PC-3 (cell line): Measurements from ENCODE around the gene SLC13A3. TPM values are rescaled to one million over a fixed set of nuclear protein-coding genes. Genes with fewer than 3 reads are reported as not detected.

Source experiments
- ATAC-seq: fragments of 200-7000 bp; cut with Tn5 transposase; 2 replicates; pipeline ENCODE4 v1.9.1; 2020; ENCODE audit warnings: mild to moderate bottlenecking, moderate library complexity
- BruUV-seq: library from RNA; stranded (reverse); fragments of 400-500 nt; replicated peaks from 2 replicates; lab custom pipeline; 2021; lab: Mats Ljungman, UMichigan
- CTCF ChIA-PET: fragments of 300-600 bp; sonication (Branson Sonifier 250); formaldehyde crosslinking; loops from one replicate; lab custom pipeline; 2022; ENCODE audit warnings: antibody characterized with exemption; lab: Charles Lee
- POLR2A ChIA-PET: fragments of 300-600 bp; sonication (Branson Sonifier 250); formaldehyde crosslinking; loops from one replicate; lab custom pipeline; 2022; ENCODE audit warnings: antibody characterized with exemption; ENCODE audit not compliant: unreplicated experiment; lab: Charles Lee
- DNase-seq: peaks from one replicate; pipeline ENCODE4 v3.0.0-alpha.2; 2015
- H2AFZ ChIP-seq: fragments of 300-600 bp; sonication (generic); 2 replicates; pipeline ENCODE4 v1.6.0; 2016; ENCODE audit warnings: antibody characterized with exemption, low read length
- H3F3A ChIP-seq: fragments of 300-600 bp; sonication (generic); one replicate; pipeline ENCODE4 v1.6.0; 2017; ENCODE audit warnings: antibody characterized with exemption, low read length, control low read depth, mild to moderate bottlenecking; ENCODE audit not compliant: unreplicated experiment
- H3K27ac ChIP-seq: fragments of 300-600 bp; sonication (generic); 2 replicates; pipeline ENCODE4 v1.5.1; 2016; ENCODE audit warnings: mild to moderate bottlenecking, low read length
- H3K27me3 ChIP-seq: fragments of 300-600 bp; sonication (generic); 2 replicates; pipeline ENCODE4 v1.6.1; 2016; ENCODE audit warnings: low read length, mixed read lengths
- H3K36me3 ChIP-seq: fragments of 300-600 bp; sonication (generic); 2 replicates; pipeline ENCODE4 v1.6.1; 2016; ENCODE audit warnings: low read depth, mixed run types, low read length, mixed read lengths
- H3K4me1 ChIP-seq: fragments of 300-600 bp; sonication (generic); 2 replicates; pipeline ENCODE4 v1.5.1; 2016; ENCODE audit warnings: low read length; ENCODE audit not compliant: insufficient read depth
- H3K4me2 ChIP-seq: fragments of 300-600 bp; sonication (generic); 2 replicates; pipeline ENCODE4 v1.6.0; 2016; ENCODE audit warnings: low read length
- H3K4me3 ChIP-seq: fragments of 300-600 bp; sonication (generic); 2 replicates; pipeline ENCODE4 v1.5.1; 2016; ENCODE audit warnings: mild to moderate bottlenecking, low read length, mixed read lengths
- H3K79me2 ChIP-seq: fragments of 300-600 bp; sonication (generic); 2 replicates; pipeline ENCODE4 v1.6.1; 2017; ENCODE audit warnings: low read length, mixed read lengths
- H3K9ac ChIP-seq: fragments of 300-600 bp; sonication (generic); 2 replicates; pipeline ENCODE4 v1.6.0; 2016; ENCODE audit warnings: mild to moderate bottlenecking, low read length
- H3K9me2 ChIP-seq: fragments of 300-600 bp; sonication (generic); replicated peaks from 2 replicates; pipeline ENCODE4 v1.6.1; 2016; ENCODE audit warnings: mixed run types, low read length, mixed read lengths
- H3K9me3 ChIP-seq: fragments of 300-600 bp; sonication (generic); 2 replicates; pipeline ENCODE4 v1.6.1; 2016; ENCODE audit warnings: low read length, mixed read lengths
- H4K20me1 ChIP-seq: fragments of 300-600 bp; sonication (generic); 2 replicates; pipeline ENCODE4 v1.6.1; 2016; ENCODE audit warnings: low read length, mixed read lengths
- CTCF ChIP-seq: fragments of 300-600 bp; sonication (generic); conservative IDR thresholded peaks from 2 replicates; pipeline ENCODE4 v1.5.1; 2017; ENCODE audit warnings: antibody characterized with exemption, low read depth, mild to moderate bottlenecking, low read length
- EZH2 ChIP-seq: fragments of 300-600 bp; sonication (generic); IDR thresholded peaks from one replicate; pipeline ENCODE4 v1.6.1; 2017; ENCODE audit warnings: antibody characterized with exemption, mild to moderate bottlenecking, low read length; ENCODE audit not compliant: unreplicated experiment
- EZH2phosphoT487 ChIP-seq: fragments of 300-600 bp; sonication (generic); IDR thresholded peaks from 2 replicates; pipeline ENCODE4 v1.6.1; 2018; ENCODE audit warnings: mild to moderate bottlenecking, antibody characterized with exemption, low read length, borderline replicate concordance
- intact Hi-C: fragments of 100-400 bp; cut with micrococcal nuclease; formaldehyde crosslinking; loops from 2 replicates; pipeline ENCODE4 v1.9.0; 2023
- total RNA-seq: library from RNA; depleted of rRNA; stranded (reverse); fragments of >200 nt; gene quantifications from 2 replicates; pipeline ENCODE4 v1.2.3, GENCODE V29; 2014

Gene SLC13A3
- total RNA-seq, 1 experiment from 2014 or later = not detected

GRCh38 chr20:46641424-46641823 lies 9.8 kb downstream of the SLC13A3 start:
- Histone ChIP-seq H3K4me1 (no peaks in the 10 kb centered on the region), H3K9me3 (no peaks in the 10 kb centered on the region), H3K9me2 (no peaks in the 10 kb centered on the region), H4K20me1 (no peaks in the 10 kb centered on the region), H2AFZ (no peak overlapping the region), H3K9ac (no peak overlapping the region), H3K4me2 (no peak overlapping the region), H3F3A (no peaks in the 10 kb centered on the region), H3K4me3 (no peak overlapping the region), H3K79me2 (no peaks in the 10 kb centered on the region), H3K36me3 (no peaks in the 10 kb centered on the region), H3K27ac (no peak overlapping the region), H3K27me3 (peaks cover 21% of the 10 kb centered on the region)
- no TSS peak for BruUV-seq
- intact Hi-C loops = no loop called here
- ChIA-PET POLR2A (no interaction called here), CTCF (no interaction called here)
- ATAC-seq = no peak
- no peak for TF ChIP-seq EZH2
- no peak for TF ChIP-seq CTCF
- TF ChIP-seq EZH2phosphoT487 = no peak
- no peak for DNase-seq

GRCh38 chr20:46640536-46641311 lies 10.5 kb downstream of the SLC13A3 start:
- no peak for ATAC-seq
- Histone ChIP-seq H3K36me3 (no peaks in the 10 kb centered on the region), H3K4me2 (no peak overlapping the region), H3F3A (no peaks in the 10 kb centered on the region), H3K27ac (no peak overlapping the region), H3K9me3 (no peaks in the 10 kb centered on the region), H3K9me2 (no peaks in the 10 kb centered on the region), H3K4me3 (no peak overlapping the region), H4K20me1 (no peaks in the 10 kb centered on the region), H3K79me2 (no peaks in the 10 kb centered on the region), H2AFZ (no peak overlapping the region), H3K4me1 (no peaks in the 10 kb centered on the region), H3K9ac (no peak overlapping the region), H3K27me3 (peaks cover 17% of the 10 kb centered on the region)
- POLR2A ChIA-PET = no interaction called here
- TF ChIP-seq CTCF (no peak), EZH2phosphoT487 (no peak), EZH2 (no peak)
- CTCF ChIA-PET = no interaction called here
- intact Hi-C loops = no loop called here
- no TSS peak for BruUV-seq
- no peak for DNase-seq

- Histone ChIP-seq H3F3A (no peaks in the 10 kb centered on the region), H3K9me3 (no peaks in the 10 kb centered on the region), H3K27me3 (peaks cover 11% of the 10 kb centered on the region), H3K9me2 (no peaks in the 10 kb centered on the region), H3K27ac (no peak overlapping the region), H3K9ac (no peak overlapping the region), H4K20me1 (no peaks in the 10 kb centered on the region), H3K79me2 (no peaks in the 10 kb centered on the region), H3K4me1 (no peaks in the 10 kb centered on the region), H2AFZ (no peak overlapping the region), H3K36me3 (no peaks in the 10 kb centered on the region), H3K4me2 (no peak overlapping the region), H3K4me3 (no peak overlapping the region)
- ChIA-PET CTCF (no interaction called here), POLR2A (no interaction called here)
- BruUV-seq = no TSS peak
- DNase-seq (no peak), ATAC-seq (no peak)
- TF ChIP-seq CTCF = no peak
- no peak for TF ChIP-seq EZH2
- TF ChIP-seq EZH2phosphoT487 = no peak
- intact Hi-C loops = no loop called here
Observed at GRCh38 chr20:46640044-46640443, 11.2 kb downstream of the SLC13A3 start.
